Natural killer cell (primary cell): ENCODE results near the gene SEC24B. TPM values are rescaled to one million over a fixed set of nuclear protein-coding genes. Genes with fewer than 3 reads are reported as not detected.

Experiments used
- ATAC-seq, 3 donors: fragments of 150-1000 bp in 2 of 3; fragments of 200-7000 bp in 1 of 3; cut with Tn5 transposase; 1 replicate in 1 of 3; 2 replicates in 2 of 3; pipeline ENCODE4 v1.10.0; 2021; ENCODE audit warnings: mild to moderate bottlenecking in 2 of 3, moderate library complexity in 2 of 3
- DNase-seq, 2 donors: peaks; one replicate each; pipeline versions ENCODE4 v3.0.0 to v3.0.0-alpha.2; 2013 to 2021; ENCODE audit warnings: mixed read lengths in 1 of 2
- H3K27ac ChIP-seq: one replicate; pipeline ENCODE4 v1.5.1; 2013; ENCODE audit warnings: mild to moderate bottlenecking, low read length
- H3K27me3 ChIP-seq: one replicate; pipeline ENCODE4 v1.6.1; 2013; ENCODE audit warnings: low read length; ENCODE audit not compliant: control insufficient read depth, insufficient read depth
- H3K36me3 ChIP-seq: one replicate; pipeline ENCODE4 v1.6.1; 2013; ENCODE audit warnings: low read length; ENCODE audit not compliant: control insufficient read depth, insufficient read depth
- H3K4me1 ChIP-seq: one replicate; pipeline ENCODE4 v1.6.1; 2013; ENCODE audit warnings: low read length; ENCODE audit not compliant: control insufficient read depth, insufficient read depth
- H3K4me3 ChIP-seq: one replicate; pipeline ENCODE4 v1.5.1; 2013; ENCODE audit warnings: low read length
- H3K9me3 ChIP-seq: one replicate; pipeline ENCODE4 v1.6.1; 2013; ENCODE audit warnings: low read length; ENCODE audit not compliant: control insufficient read depth, insufficient read depth
- H3K27ac Mint-ChIP-seq, 2 donors: one replicate each; pipeline ENCODE4 v1.8.0; 2022; ENCODE audit warnings: mild to moderate bottlenecking in 2 of 2, mixed read lengths in 2 of 2, moderate library complexity in 1 of 2
- H3K27me3 Mint-ChIP-seq, 2 donors: one replicate each; pipeline ENCODE4 v1.8.0; 2022; ENCODE audit warnings: low read depth in 2 of 2, mixed read lengths in 2 of 2
- H3K36me3 Mint-ChIP-seq: one replicate; pipeline ENCODE4 v1.8.0; 2022; ENCODE audit warnings: mixed read lengths
- H3K4me1 Mint-ChIP-seq, 2 donors: one replicate each; pipeline ENCODE4 v1.8.0; 2022; ENCODE audit warnings: mixed read lengths in 2 of 2
- H3K4me3 Mint-ChIP-seq: one replicate; pipeline ENCODE4 v1.8.0; 2022; ENCODE audit warnings: mild to moderate bottlenecking, moderate library complexity, mixed read lengths
- H3K9me3 Mint-ChIP-seq, 2 donors: one replicate each; pipeline ENCODE4 v1.8.0; 2022; ENCODE audit warnings: mixed read lengths in 2 of 2
- CTCF ChIP-seq: fragments of 200-600 bp; IDR thresholded peaks from one replicate; pipeline ENCODE4 v1.8.0; 2022; ENCODE audit warnings: antibody characterized with exemption
- WGBS: methylation state at CpG from one replicate; pipeline ENCODE4 v1.1.7; 2013; ENCODE audit warnings: missing lambda C conversion rate; ENCODE audit not compliant: insufficient coverage; 5-methylcytosine and 5-hydroxymethylcytosine counted together
- intact Hi-C: fragments of 100-400 bp; cut with micrococcal nuclease; formaldehyde crosslinking; loops from one replicate; pipeline ENCODE4 v1.14.2; 2022
- total RNA-seq, 4 donors: library from RNA; stranded (reverse); fragments of 120-200 nt in 1 of 4; gene quantifications; one replicate each; pipeline versions ENCODE4 v1.2.3 to v1.2.4, GENCODE V29; 2013 to 2022

SEC24B gene
- total RNA-seq: 10 to 100 TPM; 38.6 to 43.9 (median 40.7) TPM
- total RNA-seq (2013): 28.6 TPM

DNA sequence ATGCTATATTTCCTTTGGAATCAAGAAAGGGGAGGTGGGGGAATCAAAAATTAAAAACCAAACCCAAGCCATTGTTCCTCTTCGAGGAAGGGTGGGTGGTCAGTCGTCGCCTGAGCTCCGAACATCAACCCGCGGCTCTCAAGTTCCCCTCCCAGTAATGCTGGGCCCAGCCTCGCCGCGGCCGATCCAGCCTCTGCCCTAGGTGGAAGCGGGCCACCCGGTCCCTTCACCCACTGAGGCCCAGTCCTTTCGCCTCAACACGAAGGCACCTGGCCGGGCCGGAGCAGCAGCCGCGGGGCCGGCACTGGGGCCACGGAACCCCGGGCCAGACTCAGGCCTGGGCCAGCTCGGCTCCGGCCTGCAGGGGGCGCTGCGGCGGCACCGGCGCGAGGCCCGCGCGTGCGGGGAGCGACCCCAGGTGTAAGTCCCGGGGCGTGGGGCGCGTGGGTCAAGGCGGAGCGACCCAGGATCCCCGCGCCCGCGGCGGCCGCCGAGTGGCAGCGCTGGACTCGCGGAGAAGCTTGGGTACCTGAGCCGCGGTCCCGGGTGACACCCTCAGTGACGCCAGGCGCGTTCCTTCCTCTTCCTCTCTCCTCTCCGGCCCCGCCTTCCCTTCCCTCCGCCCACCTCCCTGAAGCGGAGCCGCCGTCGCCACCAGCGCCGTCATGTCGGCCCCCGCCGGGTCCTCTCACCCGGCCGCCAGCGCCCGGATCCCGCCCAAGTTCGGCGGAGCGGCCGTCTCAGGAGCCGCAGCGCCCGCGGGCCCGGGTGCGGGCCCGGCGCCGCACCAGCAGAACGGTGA is at the start of gene SEC24B:
SEC24B (plus strand) TSS at position 611 of the 802 bp plus-strand sequence; CDS start at position 666, 55 bp downstream.
- H3K36me3 ChIP-seq: no peaks in the 10 kb centered on the region
- TF ChIP-seq CTCF: peak; percentile 95
- H3K4me1 Mint-ChIP-seq: peaks cover 39 to 53% of the 10 kb centered on the region in 2 donors
- WGBS: under 1% methylated on average over 87 of the region's 87 CpGs
- DNase-seq (peak; percentile 87 to 95), ATAC-seq (peak; percentile 85 to 94 (median 88))
- peak within 1 kb of the TSS; percentile 97 for H3K27ac ChIP-seq
- no peaks in the 10 kb centered on the region for H3K36me3 Mint-ChIP-seq
- H3K9me3 ChIP-seq: no peaks in the 10 kb centered on the region
- H3K9me3 Mint-ChIP-seq: no peaks in the 10 kb centered on the region
- no peaks in the 10 kb centered on the region for H3K27me3 ChIP-seq
- peak within 1 kb of the TSS; percentile 84 for H3K4me3 Mint-ChIP-seq
- H3K27me3 Mint-ChIP-seq: no peaks in the 10 kb centered on the region
- H3K4me1 ChIP-seq: peaks cover 33% of the 10 kb centered on the region
- peak within 1 kb of the TSS; percentile 87 for H3K4me3 ChIP-seq
- intact Hi-C loops: loop anchor here (2.0 to 10.0 kb wide), 5 partner anchors 129 to 1081 kb away; partner anchors contain the start of genes ELOVL6, GAR1 and MCUB
- peak within 1 kb of the TSS; percentile 87 for H3K27ac Mint-ChIP-seq

- intact Hi-C loops: no loop called here
Observed at GRCh38 chr4:109383823-109384222, 49.8 kb upstream of the SEC24B start.

GRCh38 chr4:109385260-109385659 is 48.4 kb upstream of the SEC24B start:
- H3K9me3 ChIP-seq: no peaks in the 10 kb centered on the region
- H3K36me3 ChIP-seq: no peaks in the 10 kb centered on the region
- Mint-ChIP-seq H3K36me3 (no peaks in the 10 kb centered on the region), H3K9me3 (no peaks in the 10 kb centered on the region), H3K27me3 (peaks cover 6 to 43% of the 10 kb centered on the region in 2 donors), H3K27ac (no peak overlapping the region), H3K4me3 (no peak overlapping the region), H3K4me1 (no peaks in the 10 kb centered on the region)
- no peak for TF ChIP-seq CTCF
- ATAC-seq (no peak), DNase-seq (no peak)
- no peaks in the 10 kb centered on the region for H3K4me1 ChIP-seq
- intact Hi-C loops: no loop called here
- H3K27ac ChIP-seq: no peak overlapping the region
- no peaks in the 10 kb centered on the region for H3K27me3 ChIP-seq
- WGBS: 93% methylated on average over 5 of the region's 5 CpGs
- no peak overlapping the region for H3K4me3 ChIP-seq

More at GRCh38 chr4:109383823-109384222, 49.8 kb upstream of the SEC24B start:
- Mint-ChIP-seq H3K27ac (no peak overlapping the region), H3K27me3 (peaks cover 6 to 32% of the 10 kb centered on the region in 2 donors), H3K36me3 (no peaks in the 10 kb centered on the region), H3K9me3 (no peaks in the 10 kb centered on the region), H3K4me1 (no peaks in the 10 kb centered on the region), H3K4me3 (no peak overlapping the region)
- H3K27ac ChIP-seq: no peak overlapping the region
- ATAC-seq (no peak), DNase-seq (no peak)
- no peaks in the 10 kb centered on the region for H3K36me3 ChIP-seq
- TF ChIP-seq CTCF: no peak
- no peaks in the 10 kb centered on the region for H3K27me3 ChIP-seq
- no peak overlapping the region for H3K4me3 ChIP-seq
- no peaks in the 10 kb centered on the region for H3K4me1 ChIP-seq
- WGBS: 88% methylated on average over 6 of the region's 6 CpGs
- no peaks in the 10 kb centered on the region for H3K9me3 ChIP-seq
